ENCODE data around the gene NEDD4L.
"Not testable (repeated sequence)": the region's sequence is repeated elsewhere in the genome, so short reads cannot be mapped to it uniquely, and the experiment has no call there.

The NEDD4L gene

DNA sequence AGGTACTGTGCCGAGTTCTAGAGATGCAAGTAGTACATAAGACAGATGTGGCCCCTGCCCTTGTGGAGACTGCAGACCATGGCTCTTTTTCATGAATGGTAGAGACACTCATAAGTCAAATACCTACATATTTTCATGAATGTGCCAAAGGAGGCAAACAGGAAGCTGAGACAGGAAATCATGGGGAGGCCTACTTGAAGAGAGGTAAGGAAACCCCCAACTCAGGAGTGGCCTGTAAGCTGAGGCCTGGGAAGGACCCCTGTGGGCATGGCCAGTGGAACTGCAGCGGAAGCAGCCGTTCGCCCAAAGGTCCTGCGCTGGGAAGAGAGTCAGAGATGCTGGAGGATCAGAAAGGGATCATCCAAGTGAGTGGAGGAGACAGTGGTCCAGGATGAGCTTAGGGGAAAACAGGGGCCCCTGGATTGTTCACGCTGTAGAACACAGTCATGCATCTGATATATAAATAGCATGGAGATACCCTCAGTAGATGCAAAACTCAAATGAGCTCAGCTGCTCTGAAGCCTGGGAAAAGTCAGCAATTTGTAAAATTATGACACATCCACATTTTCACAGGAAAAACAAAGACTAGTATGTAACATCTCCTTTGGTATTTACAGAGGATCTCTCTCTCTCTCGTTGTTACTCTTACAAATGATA lies 228.9 kb downstream of the NEDD4L start:
- DNase-seq: no peak

GRCh38 chr18:58275176-58275575 lies 231.2 kb downstream of the NEDD4L start:
- no peak for DNase-seq

- DNase-seq: no peak
These were observed 233.0 kb downstream of the NEDD4L start for GRCh38 chr18:58276789-58277739.

DNA sequence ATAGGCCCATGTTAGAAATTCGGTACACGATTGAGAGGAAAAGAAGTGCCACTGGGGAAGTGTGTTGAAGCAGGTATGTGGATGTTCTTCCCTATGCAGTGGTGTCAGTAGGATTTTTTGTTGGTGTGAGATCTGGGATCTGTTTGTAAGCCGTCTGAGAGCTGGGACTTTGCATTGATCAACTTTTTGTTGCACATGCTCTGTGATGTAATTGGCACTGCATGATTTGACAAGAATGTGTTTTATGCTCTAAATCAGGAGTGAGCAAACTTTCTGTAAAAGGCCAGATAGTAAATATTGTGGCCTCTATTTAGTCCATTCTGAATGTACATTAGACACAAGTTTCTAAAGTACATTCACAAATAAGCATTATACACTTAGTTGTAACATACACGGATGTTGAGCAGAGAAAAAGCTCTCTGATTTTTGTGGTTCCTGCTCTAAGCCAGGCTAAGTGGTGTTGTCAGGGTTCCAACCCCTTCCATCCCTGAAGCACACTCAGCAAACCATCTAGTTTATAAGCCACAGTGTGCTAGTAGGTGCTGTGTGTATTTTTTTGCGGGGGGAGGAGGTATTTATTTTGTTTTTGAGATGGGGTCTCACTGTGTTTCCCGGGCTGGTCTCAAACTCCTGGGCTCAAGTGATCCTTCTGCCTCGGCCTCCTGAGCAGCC lies 235.6 kb downstream of the NEDD4L start:
- DNase-seq: no peak

GRCh38 chr18:58280191-58280590 lies 236.2 kb downstream of the NEDD4L start:
- no peak for DNase-seq

GRCh38 chr18:58282872-58283271 lies 238.8 kb downstream of the NEDD4L start:
- DNase-seq: not testable (repeated sequence)

DNA sequence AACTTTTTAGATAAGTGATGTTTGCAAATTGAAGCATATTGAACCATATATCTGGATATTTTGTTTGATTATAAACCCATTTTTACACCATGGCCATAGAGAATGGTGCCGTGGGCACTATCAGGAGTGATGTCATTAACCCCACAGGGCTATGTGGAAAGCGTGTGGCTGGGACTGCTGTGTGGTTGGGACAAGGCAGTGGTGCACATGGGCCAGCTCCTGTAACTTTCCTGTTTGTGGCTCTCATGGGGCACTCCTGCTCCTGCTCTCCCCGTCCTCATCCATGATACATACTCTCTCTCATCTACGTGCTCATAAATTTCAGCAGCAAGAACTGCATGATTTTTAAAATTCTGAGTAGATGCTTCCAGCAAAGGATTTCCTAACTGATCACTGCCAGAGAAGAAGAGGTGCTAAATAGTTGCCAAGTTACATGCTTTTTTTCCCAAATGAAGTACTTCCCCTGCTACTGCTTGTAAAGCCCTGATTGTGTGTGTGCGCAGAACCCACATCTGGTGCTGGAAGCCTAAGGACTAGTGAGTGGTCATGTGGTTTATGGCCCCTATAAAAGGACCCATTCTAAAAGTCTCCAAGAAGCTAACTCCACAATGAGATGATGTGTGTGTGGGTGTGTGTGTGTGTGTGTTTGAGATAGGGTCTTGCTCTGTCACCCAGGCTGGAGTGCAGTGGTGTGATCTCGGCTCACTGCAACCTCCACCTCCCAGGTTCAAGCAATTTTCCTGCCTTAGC lies 240.8 kb downstream of the NEDD4L start:
- no peak for DNase-seq

DNA sequence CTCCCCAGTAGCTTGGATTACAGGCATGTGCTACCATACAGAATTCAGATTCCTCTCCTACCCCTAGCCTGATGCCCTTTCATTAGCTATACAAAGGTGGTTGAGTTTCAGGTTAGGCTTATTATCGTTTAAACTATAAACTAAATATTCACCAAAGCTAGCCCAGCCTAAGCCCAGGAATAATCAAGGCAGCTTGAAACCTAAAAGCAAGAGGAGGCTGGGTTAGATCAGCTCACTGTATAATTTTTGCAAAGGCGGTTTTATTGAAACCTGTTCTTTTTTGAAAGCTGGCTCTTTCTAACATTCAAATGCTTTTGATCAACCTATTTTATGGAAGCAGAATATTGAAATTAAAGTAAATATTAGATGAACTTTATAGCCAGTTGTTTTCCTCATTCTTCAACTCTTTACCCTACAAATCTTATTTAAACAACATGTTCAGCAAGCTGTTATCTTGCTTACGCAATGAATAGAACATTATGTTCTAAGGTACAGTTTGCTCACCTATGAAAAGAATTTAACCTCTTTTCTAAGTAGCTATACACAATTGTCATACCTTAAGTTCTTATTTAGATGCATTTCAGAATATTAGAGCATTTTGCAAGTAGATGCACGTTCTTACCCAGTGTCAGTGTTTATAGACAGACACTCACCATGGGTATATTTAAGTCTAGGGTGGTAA lies 241.6 kb downstream of the NEDD4L start:
- no peak for DNase-seq

DNA sequence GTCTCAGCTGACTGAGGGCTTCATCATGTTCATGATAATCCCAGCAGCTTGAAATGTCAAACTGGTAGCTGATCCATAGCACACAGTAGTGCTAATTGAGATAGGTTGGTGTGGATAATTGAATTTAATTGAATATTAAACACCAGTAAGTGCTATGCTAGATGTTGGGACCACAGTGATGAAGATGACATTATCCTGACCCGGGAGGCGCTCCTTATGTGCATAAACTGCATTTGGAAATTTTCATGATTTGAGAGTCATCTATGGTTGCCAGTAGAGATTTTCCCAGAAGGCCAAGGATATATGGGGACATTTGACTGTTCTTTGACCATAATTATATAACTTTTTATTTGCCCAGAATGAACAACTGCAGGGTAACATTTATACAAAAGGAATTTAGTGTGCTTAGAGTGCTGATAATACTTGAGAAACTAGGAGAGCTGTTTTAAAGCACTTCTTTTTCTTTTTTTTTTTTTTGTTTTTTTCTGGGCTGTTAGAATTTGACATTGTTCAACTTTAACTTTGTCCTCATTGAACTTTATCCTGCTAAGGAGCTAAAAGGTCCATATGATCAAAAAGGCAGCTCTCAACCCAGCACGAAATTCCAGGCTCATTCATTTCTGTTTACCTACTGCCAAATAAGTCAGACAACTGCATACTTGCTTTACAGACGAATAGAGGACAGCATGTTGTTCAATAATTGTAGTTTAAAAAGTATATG lies 242.8 kb downstream of the NEDD4L start:
- no peak for DNase-seq

DNA sequence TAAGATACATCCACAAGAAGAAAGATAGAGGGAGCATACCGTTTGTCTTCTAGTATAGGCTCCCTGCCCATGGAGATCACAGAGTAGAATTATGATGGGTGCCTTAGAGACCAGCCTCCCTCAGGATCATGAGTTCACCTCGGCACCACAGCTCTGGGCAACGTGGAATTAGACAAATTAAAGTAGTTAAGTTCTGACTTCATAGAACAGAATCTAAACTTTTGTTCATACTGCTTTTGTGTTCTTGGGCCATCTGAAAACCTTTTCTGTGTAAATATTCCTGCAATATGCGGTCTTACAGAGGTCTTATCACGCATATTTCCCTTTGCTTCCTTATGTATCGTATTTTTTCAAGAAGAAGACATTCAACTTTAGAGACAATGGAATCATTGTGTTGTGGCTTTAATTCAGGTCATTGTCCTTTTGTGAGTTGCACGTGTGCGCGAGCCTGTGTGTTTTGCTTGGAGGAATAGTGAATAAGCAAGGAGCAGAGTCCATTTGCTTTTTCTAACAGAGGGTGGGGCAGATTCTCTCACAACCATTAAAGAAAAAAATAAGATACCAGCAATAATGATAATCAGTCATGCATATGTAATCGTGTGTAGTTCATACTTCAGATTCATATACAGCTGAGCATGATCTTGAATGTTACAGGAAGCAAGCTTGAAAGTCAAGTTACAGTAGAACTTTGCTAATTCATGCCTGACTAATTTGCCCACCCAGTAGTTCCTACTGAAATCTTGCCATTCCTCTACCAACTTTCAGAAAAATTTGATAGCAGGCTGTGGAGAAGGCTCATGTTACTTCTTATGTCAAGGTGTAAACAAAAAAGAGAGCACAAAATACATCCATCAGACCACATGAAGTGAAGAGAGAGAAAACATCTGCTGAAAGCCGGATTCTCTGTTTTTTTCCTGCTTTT lies 243.6 kb downstream of the NEDD4L start:
- DNase-seq: no peak

DNA sequence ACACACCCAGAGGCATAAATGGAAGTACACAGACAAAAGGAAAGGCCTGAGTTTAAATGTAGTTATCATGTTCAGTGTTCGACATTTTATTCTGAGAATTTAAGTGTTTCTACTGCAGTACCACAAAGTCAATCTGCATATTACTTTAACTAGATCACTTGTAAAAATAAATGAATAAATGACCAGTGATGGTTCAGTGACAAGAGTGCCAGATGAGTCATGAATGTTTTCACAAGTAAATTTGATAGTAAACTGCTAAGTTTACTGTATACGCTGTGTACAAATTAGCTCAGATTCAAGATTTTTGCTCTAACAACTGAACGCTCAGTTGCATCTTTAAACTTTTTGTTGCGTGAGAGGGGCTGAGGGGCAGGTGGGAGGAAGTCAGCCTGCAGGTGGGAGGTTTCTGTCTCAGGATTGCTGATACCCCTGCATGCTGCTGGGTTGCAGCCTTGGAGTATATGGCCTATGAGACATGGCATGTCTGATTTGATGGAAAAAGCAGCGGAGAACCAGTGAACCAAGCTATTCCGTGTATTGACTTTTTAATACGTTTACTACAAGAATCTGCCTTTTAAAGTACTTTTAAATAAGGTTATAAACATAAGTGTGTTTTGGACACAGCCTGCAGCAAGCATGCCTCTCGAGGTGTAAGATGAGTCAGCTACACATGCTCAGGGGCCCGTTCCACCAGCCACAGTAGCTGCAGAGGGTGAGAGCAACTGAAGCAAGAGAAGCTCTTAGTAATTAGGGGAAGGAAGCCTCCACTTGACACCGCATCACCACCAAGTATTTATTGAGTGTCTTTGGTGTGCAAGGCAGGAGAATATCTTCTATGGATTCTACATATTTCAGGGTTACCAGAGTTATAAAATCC lies 245.1 kb downstream of the NEDD4L start:
- DNase-seq: no peak

GRCh38 chr18:58290116-58290695 lies 246.2 kb downstream of the NEDD4L start:
- no peak for DNase-seq

- DNase-seq: no peak
These were observed 247.1 kb downstream of the NEDD4L start for GRCh38 chr18:58291131-58291530.

DNA sequence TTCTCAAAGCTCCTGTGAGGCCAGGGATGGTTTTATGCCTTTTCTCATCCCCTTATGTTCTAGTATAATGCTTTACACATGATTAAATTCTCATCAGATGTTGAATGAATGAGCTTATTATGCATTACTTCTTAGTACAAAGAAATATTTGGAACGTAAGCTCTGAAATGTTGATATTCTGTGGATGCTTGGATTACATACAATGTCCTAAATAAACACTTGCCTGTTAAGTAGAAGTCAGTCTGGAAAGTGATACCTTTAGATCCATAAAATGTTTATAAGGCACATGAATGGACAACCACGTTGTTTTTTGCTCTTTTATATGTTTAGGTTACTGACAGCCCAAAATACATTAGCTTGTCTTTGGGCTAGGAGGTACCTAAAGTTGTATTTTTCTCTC lies 248.6 kb downstream of the NEDD4L start:
- DNase-seq: no peak

GRCh38 chr18:58297198-58297597 lies 253.2 kb downstream of the NEDD4L start:
- DNase-seq: no peak

- no peak for DNase-seq
These were observed 254.5 kb downstream of the NEDD4L start for GRCh38 chr18:58298251-58299134.

GRCh38 chr18:58299135-58299473 lies 255.1 kb downstream of the NEDD4L start:
- no peak for DNase-seq

DNA sequence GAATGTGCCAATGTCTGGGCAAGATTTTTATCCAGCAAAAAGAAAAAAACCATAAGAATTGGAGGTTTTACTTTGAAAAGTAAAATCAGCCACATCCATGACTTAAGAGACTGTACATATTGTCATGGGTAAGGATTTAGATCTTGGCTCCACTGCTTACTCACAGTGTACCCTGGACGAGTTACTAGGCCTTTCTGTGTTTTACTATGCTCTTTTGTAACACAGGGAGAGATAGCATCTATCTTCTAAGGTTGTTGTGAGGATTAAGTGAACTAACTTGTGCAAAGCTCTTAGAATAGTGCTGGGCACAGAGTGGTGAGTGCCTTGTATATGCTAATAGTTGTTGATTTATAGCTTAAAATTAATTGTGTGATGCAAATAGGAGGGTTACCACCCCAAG lies 255.9 kb downstream of the NEDD4L start:
- no peak for DNase-seq

All from AML-193 (cell line).